ENCODE measurements around the gene CHIC2.
A peak's percentile ranks its signal among the peaks of the same experiment; 100 is the strongest.

Gene CHIC2

DNA sequence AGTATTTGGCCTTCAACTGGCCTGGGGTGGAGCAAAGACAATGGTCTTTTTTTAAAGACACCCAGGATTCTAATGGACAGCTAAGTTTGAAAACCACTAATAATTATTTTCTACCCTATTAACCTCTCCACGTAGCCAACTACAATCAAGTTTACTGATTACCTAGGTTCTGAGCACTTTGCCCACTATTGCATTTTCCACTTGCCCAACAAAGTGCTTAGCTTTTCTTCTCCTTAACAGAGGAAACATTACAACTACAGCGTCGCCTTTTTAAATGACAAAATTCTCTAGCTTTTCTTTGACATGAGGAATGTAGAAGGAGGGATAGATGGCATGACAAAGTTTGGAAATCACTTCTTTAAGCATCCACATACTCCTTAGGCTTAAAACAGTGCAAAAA lies 2.0 kb downstream of the CHIC2 start:
- H3K36me3 ChIP-seq (ENCODE audit: control insufficient read depth in 2 of 2, insufficient read depth in 1 of 2, low read length in 2 of 2) = no peaks in the 10 kb centered on the region
- ChIA-PET CTCF (interaction anchor here (0.9 kb wide), 1 partner anchor 155 kb away, joined by 3 read pairs; no protein-coding TSS in a partner anchor), POLR2A (no interaction called here)
- peaks cover 6% of the 10 kb centered on the region for H3K4me1 ChIP-seq (ENCODE audit: control insufficient read depth, insufficient read depth, low read length)
- peak overlapping the region; percentile 78 for H3K4me3 ChIP-seq (ENCODE audit: low read depth, low read length)
- no peak overlapping the region for H3K27ac ChIP-seq (ENCODE audit: extremely low read depth, low read depth, low read length)
- H3K9me3 ChIP-seq (ENCODE audit: control insufficient read depth, insufficient read depth, low read depth, low read length) = no peaks in the 10 kb centered on the region
- TF ChIP-seq, protein P1, sequence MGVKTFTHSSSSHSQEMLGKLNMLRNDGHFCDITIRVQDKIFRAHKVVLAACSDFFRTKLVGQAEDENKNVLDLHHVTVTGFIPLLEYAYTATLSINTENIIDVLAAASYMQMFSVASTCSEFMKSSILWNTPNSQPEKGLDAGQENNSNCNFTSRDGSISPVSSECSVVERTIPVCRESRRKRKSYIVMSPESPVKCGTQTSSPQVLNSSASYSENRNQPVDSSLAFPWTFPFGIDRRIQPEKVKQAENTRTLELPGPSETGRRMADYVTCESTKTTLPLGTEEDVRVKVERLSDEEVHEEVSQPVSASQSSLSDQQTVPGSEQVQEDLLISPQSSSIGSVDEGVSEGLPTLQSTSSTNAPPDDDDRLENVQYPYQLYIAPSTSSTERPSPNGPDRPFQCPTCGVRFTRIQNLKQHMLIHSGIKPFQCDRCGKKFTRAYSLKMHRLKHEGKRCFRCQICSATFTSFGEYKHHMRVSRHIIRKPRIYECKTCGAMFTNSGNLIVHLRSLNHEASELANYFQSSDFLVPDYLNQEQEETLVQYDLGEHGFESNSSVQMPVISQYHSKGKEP (tag by site-specific recombination; IDR thresholded peaks at IDR 0.05) = no peak
- TF ChIP-seq SP2 (tag by site-specific recombination; IDR thresholded peaks at IDR 0.05) = no peak
- no peak for TF ChIP-seq ZNF157 (tag by site-specific recombination; IDR thresholded peaks at IDR 0.05)
- no peak for TF ChIP-seq ZNF626 (tag by site-specific recombination; IDR thresholded peaks at IDR 0.05)
- TF ChIP-seq ZBTB20 (tag by site-specific recombination; IDR thresholded peaks at IDR 0.05) = no peak
- TF ChIP-seq HOXD13 (CRISPR knock-in tag; IDR thresholded peaks at IDR 0.05; ENCODE audit: borderline replicate concordance) = no peak
- TF ChIP-seq ZNF155 (tag by site-specific recombination; IDR thresholded peaks at IDR 0.05) = no peak
- no peak for TF ChIP-seq ZNF530 (tag by site-specific recombination; IDR thresholded peaks at IDR 0.05; ENCODE audit: low read depth)
- TF ChIP-seq ZNF112 (tag by site-specific recombination; IDR thresholded peaks at IDR 0.05) = no peak
- no peak for TF ChIP-seq ZNF132 (tag by site-specific recombination; IDR thresholded peaks at IDR 0.05; ENCODE audit: borderline replicate concordance)
- TF ChIP-seq, protein P2, sequence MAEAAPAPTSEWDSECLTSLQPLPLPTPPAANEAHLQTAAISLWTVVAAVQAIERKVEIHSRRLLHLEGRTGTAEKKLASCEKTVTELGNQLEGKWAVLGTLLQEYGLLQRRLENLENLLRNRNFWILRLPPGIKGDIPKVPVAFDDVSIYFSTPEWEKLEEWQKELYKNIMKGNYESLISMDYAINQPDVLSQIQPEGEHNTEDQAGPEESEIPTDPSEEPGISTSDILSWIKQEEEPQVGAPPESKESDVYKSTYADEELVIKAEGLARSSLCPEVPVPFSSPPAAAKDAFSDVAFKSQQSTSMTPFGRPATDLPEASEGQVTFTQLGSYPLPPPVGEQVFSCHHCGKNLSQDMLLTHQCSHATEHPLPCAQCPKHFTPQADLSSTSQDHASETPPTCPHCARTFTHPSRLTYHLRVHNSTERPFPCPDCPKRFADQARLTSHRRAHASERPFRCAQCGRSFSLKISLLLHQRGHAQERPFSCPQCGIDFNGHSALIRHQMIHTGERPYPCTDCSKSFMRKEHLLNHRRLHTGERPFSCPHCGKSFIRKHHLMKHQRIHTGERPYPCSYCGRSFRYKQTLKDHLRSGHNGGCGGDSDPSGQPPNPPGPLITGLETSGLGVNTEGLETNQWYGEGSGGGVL (tag by site-specific recombination; IDR thresholded peaks at IDR 0.05) = no peak
- no peak for TF ChIP-seq ZNF24 (tag by site-specific recombination; IDR thresholded peaks at IDR 0.05)

DNA sequence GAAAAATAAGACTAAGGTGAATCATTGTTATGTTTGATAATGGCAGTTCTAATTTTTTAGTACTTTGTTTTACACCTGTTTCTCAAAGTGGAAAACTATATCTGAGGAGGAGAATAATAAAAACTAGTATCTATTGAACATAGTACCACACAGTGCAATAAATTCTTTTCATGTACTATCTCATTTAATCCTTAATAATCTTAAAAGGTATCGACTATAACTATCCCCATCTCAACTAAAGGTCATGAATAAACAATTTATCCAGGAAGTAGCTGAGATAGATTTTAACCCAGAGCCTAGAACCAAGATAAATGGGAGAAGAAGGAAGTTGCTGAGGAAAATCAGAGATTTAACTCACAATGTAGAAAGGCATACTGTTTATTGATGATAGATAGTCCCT lies 2.5 kb downstream of the CHIC2 start:
- H3K36me3 ChIP-seq (ENCODE audit: control insufficient read depth in 2 of 2, insufficient read depth in 1 of 2, low read length in 2 of 2) = no peaks in the 10 kb centered on the region
- ChIA-PET POLR2A (no interaction called here), CTCF (interaction anchor here (0.9 kb wide), 1 partner anchor 156 kb away, joined by 3 read pairs; no protein-coding TSS in a partner anchor)
- H3K27ac ChIP-seq (ENCODE audit: extremely low read depth, low read depth, low read length) = no peak overlapping the region
- TF ChIP-seq ZNF629 (tag by site-specific recombination; IDR thresholded peaks at IDR 0.05) (no peak), ZNF416 (tag by site-specific recombination; IDR thresholded peaks at IDR 0.05) (no peak), ZFHX2 (tag by site-specific recombination; conservative IDR thresholded peaks at IDR 0.05) (no peak), ZNF561 (tag by site-specific recombination; IDR thresholded peaks at IDR 0.05; ENCODE audit: borderline replicate concordance) (no peak), ZNF16 (tag by site-specific recombination; IDR thresholded peaks at IDR 0.05; ENCODE audit: low read depth) (no peak), ZNF664 (tag by site-specific recombination; IDR thresholded peaks at IDR 0.05) (peak; percentile 98), ZNF624 (tag by site-specific recombination; IDR thresholded peaks at IDR 0.05) (no peak), MZF1 (tag by site-specific recombination; IDR thresholded peaks at IDR 0.05; ENCODE audit: borderline replicate concordance) (no peak)
- TF ChIP-seq, protein P3, sequence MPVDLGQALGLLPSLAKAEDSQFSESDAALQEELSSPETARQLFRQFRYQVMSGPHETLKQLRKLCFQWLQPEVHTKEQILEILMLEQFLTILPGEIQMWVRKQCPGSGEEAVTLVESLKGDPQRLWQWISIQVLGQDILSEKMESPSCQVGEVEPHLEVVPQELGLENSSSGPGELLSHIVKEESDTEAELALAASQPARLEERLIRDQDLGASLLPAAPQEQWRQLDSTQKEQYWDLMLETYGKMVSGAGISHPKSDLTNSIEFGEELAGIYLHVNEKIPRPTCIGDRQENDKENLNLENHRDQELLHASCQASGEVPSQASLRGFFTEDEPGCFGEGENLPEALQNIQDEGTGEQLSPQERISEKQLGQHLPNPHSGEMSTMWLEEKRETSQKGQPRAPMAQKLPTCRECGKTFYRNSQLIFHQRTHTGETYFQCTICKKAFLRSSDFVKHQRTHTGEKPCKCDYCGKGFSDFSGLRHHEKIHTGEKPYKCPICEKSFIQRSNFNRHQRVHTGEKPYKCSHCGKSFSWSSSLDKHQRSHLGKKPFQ (tag by site-specific recombination; IDR thresholded peaks at IDR 0.05) = no peak
- TF ChIP-seq, protein P4, sequence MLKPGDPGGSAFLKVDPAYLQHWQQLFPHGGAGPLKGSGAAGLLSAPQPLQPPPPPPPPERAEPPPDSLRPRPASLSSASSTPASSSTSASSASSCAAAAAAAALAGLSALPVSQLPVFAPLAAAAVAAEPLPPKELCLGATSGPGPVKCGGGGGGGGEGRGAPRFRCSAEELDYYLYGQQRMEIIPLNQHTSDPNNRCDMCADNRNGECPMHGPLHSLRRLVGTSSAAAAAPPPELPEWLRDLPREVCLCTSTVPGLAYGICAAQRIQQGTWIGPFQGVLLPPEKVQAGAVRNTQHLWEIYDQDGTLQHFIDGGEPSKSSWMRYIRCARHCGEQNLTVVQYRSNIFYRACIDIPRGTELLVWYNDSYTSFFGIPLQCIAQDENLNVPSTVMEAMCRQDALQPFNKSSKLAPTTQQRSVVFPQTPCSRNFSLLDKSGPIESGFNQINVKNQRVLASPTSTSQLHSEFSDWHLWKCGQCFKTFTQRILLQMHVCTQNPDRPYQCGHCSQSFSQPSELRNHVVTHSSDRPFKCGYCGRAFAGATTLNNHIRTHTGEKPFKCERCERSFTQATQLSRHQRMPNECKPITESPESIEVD (tag by site-specific recombination; IDR thresholded peaks at IDR 0.05) = 0 out of 2 replicates have a peak, but pooled peaks have one; percentile 20
- no peak overlapping the region for H3K4me3 ChIP-seq (ENCODE audit: low read depth, low read length)
- no peaks in the 10 kb centered on the region for H3K9me3 ChIP-seq (ENCODE audit: control insufficient read depth, insufficient read depth, low read depth, low read length)
- H3K4me1 ChIP-seq (ENCODE audit: control insufficient read depth, insufficient read depth, low read length) = peaks cover 6% of the 10 kb centered on the region
